Sigmoid colon (tissue), 7 donors: Measurements from ENCODE around the gene PRPF40B. TPM values are rescaled to one million over a fixed set of nuclear protein-coding genes. Genes with fewer than 3 reads are reported as not detected.

Source experiments
- DNase-seq: peaks from one replicate; pipeline ENCODE4 v3.0.0-alpha.2; 2019
- H3K27ac ChIP-seq, 4 donors: fragments of 200-600 bp; sonication (generic); one replicate each; pipeline ENCODE4 v1.5.1; 2016 to 2019; ENCODE audit warnings: mild to moderate bottlenecking in 1 of 4
- H3K27me3 ChIP-seq, 3 donors: fragments of 200-600 bp; sonication (generic); one replicate each; pipeline ENCODE4 v1.5.1; 2019; ENCODE audit warnings: mild to moderate bottlenecking in 1 of 3
- H3K36me3 ChIP-seq, 4 donors: fragments of 200-600 bp; sonication (generic); one replicate each; pipeline ENCODE4 v1.5.1; 2016 to 2019
- H3K4me1 ChIP-seq, 4 donors: fragments of 200-600 bp; sonication (generic); one replicate each; pipeline ENCODE4 v1.5.1; 2017 to 2019
- H3K4me3 ChIP-seq, 4 donors: fragments of 200-600 bp; sonication (generic); one replicate each; pipeline ENCODE4 v1.5.1; 2017 to 2019; ENCODE audit warnings: mild to moderate bottlenecking in 2 of 4, moderate library complexity in 1 of 4
- H3K9me3 ChIP-seq, 4 donors: fragments of 200-600 bp in 3 of 4; sonication (generic) in 3 of 4; one replicate each; pipeline versions ENCODE4 v1.5.1 to v1.6.1; 2013 to 2019
- EP300 ChIP-seq, 4 donors: sonication (generic); formaldehyde crosslinking; IDR thresholded peaks; one replicate each; pipeline ENCODE4 v1.6.1; 2017; ENCODE audit warnings: antibody characterized with exemption in 4 of 4
- POLR2A ChIP-seq, 2 donors: fragments of 450-650 bp; IDR thresholded peaks; one replicate each; pipeline ENCODE4 v1.6.1; 2016; ENCODE audit warnings: antibody characterized with exemption in 2 of 2, mild to moderate bottlenecking in 2 of 2, moderate library complexity in 2 of 2
- POLR2AphosphoS5 ChIP-seq, 4 donors: sonication (generic); formaldehyde crosslinking; IDR thresholded peaks; one replicate each; pipeline ENCODE4 v1.6.1; 2017; ENCODE audit warnings: antibody characterized with exemption in 4 of 4
- WGBS, 2 donors: extraction: QIAGEN DNeasy Blood & Tissue Kit; methylation state at CpG; one replicate each; pipeline ENCODE4 v1.1.7; 2013; 5-methylcytosine and 5-hydroxymethylcytosine counted together
- intact Hi-C: fragments of 100-400 bp; cut with DNase I; formaldehyde crosslinking; loops from one replicate; pipeline ENCODE4 v1.15.1; 2023
- polyA plus RNA-seq, 3 donors: library from polyadenylated mRNA; stranded (reverse); fragments of 200-250 nt; gene quantifications; one replicate each; pipeline ENCODE4 v1.2.3, GENCODE V29; 2013
- total RNA-seq, 4 donors: library from RNA; depleted of rRNA; stranded (reverse); fragments of >200 nt; gene quantifications; one replicate each; pipeline ENCODE4 v1.1.0, GENCODE V29; 2016
- TF ChIP-seq, protein P1 (sequence below), 4 experiments: fragments of 450-650 bp in 3 of 4; fragments of 200-600 bp in 1 of 4; IDR thresholded peaks; one replicate each; pipeline ENCODE4 v1.5.1; 2016 to 2019; ENCODE audit warnings: antibody characterized with exemption in 4 of 4, mild to moderate bottlenecking in 3 of 4, moderate library complexity in 2 of 4
- donor health status: healthy with polysubstance abuse.
- donor health status: Bipolar disorder and iron deficiency.
- donor health status: healthy.

The PRPF40B gene
- total and polyA plus RNA-seq, 7 donors: 1.4 to 27.5 (median 13.3) TPM

DNA sequence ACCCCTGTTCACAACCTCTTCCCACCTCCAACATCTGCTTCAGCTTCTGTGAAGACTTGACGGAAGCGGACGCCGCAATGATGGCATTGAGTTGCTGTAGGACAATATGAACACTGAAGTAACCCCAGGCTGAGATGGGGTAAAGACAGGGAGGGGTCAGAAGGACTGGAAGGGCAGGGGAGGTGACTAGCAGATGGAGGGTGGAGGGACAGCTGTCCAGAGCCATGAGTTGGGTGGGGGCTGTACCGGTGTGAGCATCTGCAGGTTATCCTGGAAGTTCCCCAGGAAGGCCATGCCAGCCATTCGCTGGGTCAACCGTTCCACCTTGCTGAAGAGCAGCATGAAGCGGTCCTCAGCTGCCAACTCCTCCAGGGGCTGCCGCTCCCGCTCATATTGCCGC, 26.1 kb downstream of the PRPF40B start:
- Histone ChIP-seq H3K4me3 (no peak overlapping the region), H3K9me3 (no peaks in the 10 kb centered on the region), H3K36me3 (peaks cover 9 to 77% (median 23%) of the 10 kb centered on the region in 4 donors), H3K4me1 (peaks cover 0 to 18% (median 7%) of the 10 kb centered on the region in 4 donors), H3K27me3 (no peaks in the 10 kb centered on the region), H3K27ac (no peak overlapping the region)
- intact Hi-C loops: no loop called here
- TF ChIP-seq, protein P1, sequence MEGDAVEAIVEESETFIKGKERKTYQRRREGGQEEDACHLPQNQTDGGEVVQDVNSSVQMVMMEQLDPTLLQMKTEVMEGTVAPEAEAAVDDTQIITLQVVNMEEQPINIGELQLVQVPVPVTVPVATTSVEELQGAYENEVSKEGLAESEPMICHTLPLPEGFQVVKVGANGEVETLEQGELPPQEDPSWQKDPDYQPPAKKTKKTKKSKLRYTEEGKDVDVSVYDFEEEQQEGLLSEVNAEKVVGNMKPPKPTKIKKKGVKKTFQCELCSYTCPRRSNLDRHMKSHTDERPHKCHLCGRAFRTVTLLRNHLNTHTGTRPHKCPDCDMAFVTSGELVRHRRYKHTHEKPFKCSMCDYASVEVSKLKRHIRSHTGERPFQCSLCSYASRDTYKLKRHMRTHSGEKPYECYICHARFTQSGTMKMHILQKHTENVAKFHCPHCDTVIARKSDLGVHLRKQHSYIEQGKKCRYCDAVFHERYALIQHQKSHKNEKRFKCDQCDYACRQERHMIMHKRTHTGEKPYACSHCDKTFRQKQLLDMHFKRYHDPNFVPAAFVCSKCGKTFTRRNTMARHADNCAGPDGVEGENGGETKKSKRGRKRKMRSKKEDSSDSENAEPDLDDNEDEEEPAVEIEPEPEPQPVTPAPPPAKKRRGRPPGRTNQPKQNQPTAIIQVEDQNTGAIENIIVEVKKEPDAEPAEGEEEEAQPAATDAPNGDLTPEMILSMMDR (IDR thresholded peaks at IDR 0.05): no peak
- TF ChIP-seq EP300 (IDR thresholded peaks at IDR 0.05) (no peak), POLR2A (IDR thresholded peaks at IDR 0.05) (no peak), POLR2AphosphoS5 (IDR thresholded peaks at IDR 0.05) (no peak)
- no peak for DNase-seq
- 95 to 96% methylated on average over 11 of the region's 11 CpGs for WGBS, 2 donors

DNA sequence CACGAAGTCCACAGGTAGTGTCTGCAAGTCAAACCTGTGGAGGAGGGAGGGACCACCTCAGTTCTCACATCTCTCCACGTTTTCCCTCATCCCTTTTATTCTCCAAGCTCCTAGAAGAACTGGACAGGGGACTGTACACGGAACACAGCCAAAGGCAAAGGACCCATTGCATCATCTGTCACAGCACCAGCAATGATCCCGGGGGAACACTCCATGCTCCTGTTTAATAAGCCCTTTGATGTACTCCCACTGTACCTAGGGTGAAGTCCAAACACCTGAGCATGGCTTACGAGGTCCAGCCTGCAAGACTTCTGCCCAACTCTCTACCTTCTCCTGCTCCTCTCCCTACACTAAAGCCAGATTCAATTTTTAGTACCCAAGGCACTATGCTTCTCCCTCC, 26.5 kb downstream of the PRPF40B start:
- no peak overlapping the region for H3K27ac ChIP-seq
- no peak for DNase-seq
- H3K27me3 ChIP-seq: no peaks in the 10 kb centered on the region
- peaks cover 9 to 81% (median 24%) of the 10 kb centered on the region in 4 donors for H3K36me3 ChIP-seq
- TF ChIP-seq POLR2AphosphoS5 (IDR thresholded peaks at IDR 0.05) (no peak), EP300 (IDR thresholded peaks at IDR 0.05) (no peak), POLR2A (IDR thresholded peaks at IDR 0.05) (no peak)
- TF ChIP-seq, protein P1 (IDR thresholded peaks at IDR 0.05): no peak
- 77 to 86% methylated on average over 5 of the region's 5 CpGs for WGBS, 2 donors
- peaks cover 0 to 14% (median 3%) of the 10 kb centered on the region in 4 donors for H3K4me1 ChIP-seq
- intact Hi-C loops: no loop called here
- no peaks in the 10 kb centered on the region for H3K9me3 ChIP-seq
- H3K4me3 ChIP-seq: no peak overlapping the region

DNA sequence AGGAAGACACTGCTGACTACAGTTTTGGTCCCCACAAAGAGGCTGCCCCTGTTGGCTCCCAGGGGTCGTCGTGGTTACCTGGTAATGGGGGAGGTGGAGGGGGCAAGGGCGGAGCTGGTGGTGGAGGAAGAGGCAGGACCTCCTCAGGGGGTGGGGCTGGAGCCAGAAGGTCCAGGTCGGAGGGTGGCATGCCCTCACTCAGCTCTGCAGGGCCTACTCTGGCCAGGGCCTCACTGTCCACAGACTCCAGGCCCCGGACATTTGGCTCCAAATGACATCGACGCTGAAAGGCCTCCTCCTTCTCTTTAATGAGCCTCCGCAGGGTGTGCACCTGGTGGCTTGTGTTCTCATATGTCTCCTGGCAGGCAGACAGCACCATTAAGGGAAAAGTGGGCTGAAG, 28.5 kb downstream of the PRPF40B start:
- TF ChIP-seq EP300 (IDR thresholded peaks at IDR 0.05): no peak
- TF ChIP-seq, protein P1 (IDR thresholded peaks at IDR 0.05): no peak
- no peak for TF ChIP-seq POLR2AphosphoS5 (IDR thresholded peaks at IDR 0.05)
- no peak for TF ChIP-seq POLR2A (IDR thresholded peaks at IDR 0.05)
- Histone ChIP-seq H3K36me3 (peaks cover 4 to 73% (median 24%) of the 10 kb centered on the region in 4 donors), H3K4me1 (peaks cover 0 to 10% (median 3%) of the 10 kb centered on the region in 4 donors), H3K9me3 (no peaks in the 10 kb centered on the region), H3K27ac (no peak overlapping the region), H3K27me3 (no peaks in the 10 kb centered on the region), H3K4me3 (no peak overlapping the region)
- intact Hi-C loops: no loop called here
- 71 to 75% methylated on average over 8 of the region's 8 CpGs for WGBS, 2 donors
- no peak for DNase-seq

DNA sequence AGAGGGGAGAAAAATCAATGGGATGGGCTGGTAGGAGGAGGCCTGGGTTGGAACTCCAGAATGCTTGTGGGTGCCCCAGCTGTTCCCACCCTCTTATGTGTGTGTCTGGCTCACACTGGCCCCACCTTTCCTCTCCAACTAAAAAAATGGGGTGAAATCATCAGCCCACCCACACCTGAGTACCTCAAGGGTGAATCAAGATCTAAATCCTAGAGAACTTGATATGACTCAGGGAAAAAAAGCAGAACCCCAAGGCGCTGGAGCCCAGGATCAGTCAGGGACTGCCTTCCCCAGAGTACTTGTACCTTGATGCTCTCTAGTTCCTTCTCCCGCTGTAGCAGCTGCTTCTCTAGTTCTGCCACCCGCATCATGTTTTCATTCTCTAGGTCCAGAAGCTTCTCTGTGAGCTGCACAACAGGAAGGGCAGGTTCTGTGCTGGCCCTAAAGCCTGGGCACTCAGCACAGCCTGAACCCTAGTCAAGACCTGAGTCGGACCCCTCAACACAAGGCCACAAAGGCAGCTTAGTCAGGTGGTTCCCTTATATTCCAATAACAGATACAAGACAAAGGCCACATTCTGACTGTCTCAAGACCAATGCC, 29.7 kb downstream of the PRPF40B start:
- Histone ChIP-seq H3K36me3 (peaks cover 4 to 84% (median 24%) of the 10 kb centered on the region in 4 donors), H3K9me3 (no peaks in the 10 kb centered on the region), H3K4me1 (no peaks in the 10 kb centered on the region), H3K4me3 (no peak overlapping the region), H3K27ac (no peak overlapping the region), H3K27me3 (no peaks in the 10 kb centered on the region)
- no peak for TF ChIP-seq POLR2AphosphoS5 (IDR thresholded peaks at IDR 0.05)
- TF ChIP-seq, protein P1 (IDR thresholded peaks at IDR 0.05): no peak
- no peak for TF ChIP-seq POLR2A (IDR thresholded peaks at IDR 0.05)
- TF ChIP-seq EP300 (IDR thresholded peaks at IDR 0.05): no peak
- 86 to 95% methylated on average over 4 of the region's 4 CpGs for WGBS, 2 donors
- intact Hi-C loops: no loop called here
- peak; percentile 21 for DNase-seq

DNA sequence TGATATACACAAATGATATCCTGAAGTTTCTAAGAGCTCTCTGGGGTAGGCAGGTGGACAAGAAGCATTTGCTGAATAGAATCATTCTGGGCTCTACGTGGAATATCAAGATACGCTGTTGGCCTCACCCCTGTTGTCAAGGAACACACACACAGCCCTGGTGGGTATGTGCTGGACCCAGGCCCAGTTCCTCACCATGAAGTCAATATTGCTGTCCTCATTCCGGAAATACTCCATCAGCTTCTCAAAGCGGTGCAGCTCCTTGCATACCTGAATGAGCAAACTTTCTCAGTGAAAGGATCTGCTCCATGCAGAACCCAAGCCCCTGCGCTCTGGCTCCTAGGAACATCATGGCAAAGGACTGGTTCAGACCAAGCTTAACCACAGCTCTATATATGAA, 31.4 kb downstream of the PRPF40B start:
- Histone ChIP-seq H3K4me1 (no peaks in the 10 kb centered on the region), H3K27ac (no peak overlapping the region), H3K27me3 (no peaks in the 10 kb centered on the region), H3K9me3 (no peaks in the 10 kb centered on the region), H3K36me3 (peaks cover 4 to 79% (median 17%) of the 10 kb centered on the region in 4 donors), H3K4me3 (no peak overlapping the region)
- intact Hi-C loops: no loop called here
- 94 to 95% methylated on average over 5 of the region's 5 CpGs for WGBS, 2 donors
- no peak for TF ChIP-seq EP300 (IDR thresholded peaks at IDR 0.05)
- no peak for TF ChIP-seq POLR2A (IDR thresholded peaks at IDR 0.05)
- TF ChIP-seq POLR2AphosphoS5 (IDR thresholded peaks at IDR 0.05): no peak
- no peak for DNase-seq
